Esophagus (tissue), 2 donors: ENCODE results near the gene SRSF2. TPM values are rescaled to one million over a fixed set of nuclear protein-coding genes. Genes with fewer than 3 reads are reported as not detected.
"Not testable (repeated sequence)": the region's sequence is repeated elsewhere in the genome, so short reads cannot be mapped to it uniquely, and the experiment has no call there.

Source experiments
- H3K27ac ChIP-seq, 2 donors: one replicate each; pipeline ENCODE4 v1.5.1; 2013; ENCODE audit warnings: low read depth in 2 of 2, mild to moderate bottlenecking in 2 of 2, inconsistent platforms in 1 of 2, low read length in 1 of 2, moderate library complexity in 1 of 2
- H3K27me3 ChIP-seq, 2 donors: one replicate each; pipeline ENCODE4 v1.6.1; 2013; ENCODE audit warnings: low read length in 2 of 2, control low read depth in 1 of 2, mild to moderate bottlenecking in 1 of 2; ENCODE audit not compliant: insufficient read depth in 2 of 2, control insufficient read depth in 1 of 2
- H3K36me3 ChIP-seq, 2 donors: one replicate each; pipeline ENCODE4 v1.6.1; 2013; ENCODE audit warnings: low read length in 1 of 2; ENCODE audit not compliant: control insufficient read depth in 2 of 2, insufficient read depth in 2 of 2
- H3K4me1 ChIP-seq, 2 donors: one replicate each; pipeline ENCODE4 v1.6.1; 2013; ENCODE audit warnings: low read length in 1 of 2; ENCODE audit not compliant: control insufficient read depth in 2 of 2, insufficient read depth in 2 of 2
- H3K4me3 ChIP-seq, 2 donors: one replicate each; pipeline ENCODE4 v1.5.1; 2013; ENCODE audit warnings: low read length in 2 of 2, mild to moderate bottlenecking in 2 of 2, low read depth in 1 of 2, moderate library complexity in 1 of 2
- H3K9me3 ChIP-seq, 2 donors: one replicate each; pipeline ENCODE4 v1.6.1; 2013; ENCODE audit warnings: mild to moderate bottlenecking in 2 of 2, low read depth in 1 of 2, low read length in 1 of 2, moderate library complexity in 1 of 2; ENCODE audit not compliant: control insufficient read depth in 2 of 2, insufficient read depth in 1 of 2
- WGBS, 2 donors: extraction: QIAGEN DNeasy Blood & Tissue Kit; methylation state at CpG; one replicate each; pipeline ENCODE4 v1.1.7; 2013; 5-methylcytosine and 5-hydroxymethylcytosine counted together
- polyA plus RNA-seq, 2 donors: library from polyadenylated mRNA; stranded (reverse); fragments of 200-250 nt; gene quantifications; one replicate each; pipeline ENCODE4 v1.2.3, GENCODE V29; 2013
- donor health status: healthy with polysubstance abuse.
- donor health status: Bipolar disorder and iron deficiency.

The SRSF2 gene
- polyA plus RNA-seq, 2 donors = 152 to 242 TPM

DNA sequence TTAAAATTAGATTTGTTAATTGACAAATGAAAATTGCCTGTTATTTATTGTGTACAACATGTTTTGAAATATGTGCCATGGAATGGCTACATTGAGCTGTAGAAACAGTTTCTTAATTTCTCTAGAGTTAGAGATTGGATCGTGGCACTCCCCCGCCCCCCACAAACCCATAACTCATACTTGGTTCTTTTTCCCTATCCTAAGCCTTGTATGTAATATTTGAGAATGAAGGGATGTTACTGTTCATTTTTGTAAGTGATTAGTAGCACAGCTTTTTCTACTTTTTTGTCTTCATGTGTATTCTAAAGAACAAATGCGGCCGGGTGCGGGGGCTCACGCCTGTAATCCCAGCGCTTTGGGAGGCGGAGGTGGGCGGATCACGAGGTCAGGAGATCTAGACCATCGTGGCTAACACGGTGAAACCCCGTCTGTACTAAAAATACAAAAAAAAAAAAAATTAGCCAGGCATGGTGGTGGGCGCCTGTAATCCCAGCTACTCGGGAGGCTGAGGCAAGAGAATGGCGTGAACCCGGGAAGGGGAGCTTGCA, 2.5 kb upstream of the SRSF2 start:
- 87 to 90% methylated on average over 17 of the region's 17 CpGs for WGBS, 2 donors
- not testable (repeated sequence) for H3K4me1 ChIP-seq, H3K4me3 ChIP-seq, H3K27me3 ChIP-seq, H3K9me3 ChIP-seq, H3K36me3 ChIP-seq
- H3K27ac ChIP-seq = peak overlapping the region in 1 of 2 donors; percentile 26

DNA sequence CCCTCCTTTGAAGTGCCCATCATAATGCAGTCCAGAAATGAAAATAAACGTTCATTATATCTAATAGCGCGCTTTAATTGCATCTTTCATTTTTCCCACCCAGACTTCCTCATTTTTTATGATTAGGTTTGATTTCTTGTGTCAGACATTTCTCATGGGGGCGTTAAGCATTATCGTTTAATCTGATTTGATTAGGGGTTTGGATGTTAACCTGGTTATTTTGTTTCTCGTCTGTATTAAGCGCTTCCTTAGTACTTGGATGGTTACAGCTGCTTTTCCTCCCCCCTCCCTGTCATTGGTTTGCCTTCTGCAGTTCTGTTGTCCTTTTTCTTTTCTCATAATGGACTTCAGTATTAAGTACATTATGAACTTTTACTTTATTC, 1.3 kb upstream of the SRSF2 start:
- Histone ChIP-seq H3K27me3 (no peaks in the 10 kb centered on the region), H3K4me3 (peak overlapping the region in 1 of 2 donors; percentile 74), H3K27ac (peak overlapping the region; percentile 99 to 100), H3K36me3 (peaks cover 3 to 9% of the 10 kb centered on the region in 2 donors), H3K4me1 (peaks cover 0 to 2% of the 10 kb centered on the region in 2 donors), H3K9me3 (no peaks in the 10 kb centered on the region)
- 3 to 4% methylated on average over 7 of the region's 7 CpGs for WGBS, 2 donors

DNA sequence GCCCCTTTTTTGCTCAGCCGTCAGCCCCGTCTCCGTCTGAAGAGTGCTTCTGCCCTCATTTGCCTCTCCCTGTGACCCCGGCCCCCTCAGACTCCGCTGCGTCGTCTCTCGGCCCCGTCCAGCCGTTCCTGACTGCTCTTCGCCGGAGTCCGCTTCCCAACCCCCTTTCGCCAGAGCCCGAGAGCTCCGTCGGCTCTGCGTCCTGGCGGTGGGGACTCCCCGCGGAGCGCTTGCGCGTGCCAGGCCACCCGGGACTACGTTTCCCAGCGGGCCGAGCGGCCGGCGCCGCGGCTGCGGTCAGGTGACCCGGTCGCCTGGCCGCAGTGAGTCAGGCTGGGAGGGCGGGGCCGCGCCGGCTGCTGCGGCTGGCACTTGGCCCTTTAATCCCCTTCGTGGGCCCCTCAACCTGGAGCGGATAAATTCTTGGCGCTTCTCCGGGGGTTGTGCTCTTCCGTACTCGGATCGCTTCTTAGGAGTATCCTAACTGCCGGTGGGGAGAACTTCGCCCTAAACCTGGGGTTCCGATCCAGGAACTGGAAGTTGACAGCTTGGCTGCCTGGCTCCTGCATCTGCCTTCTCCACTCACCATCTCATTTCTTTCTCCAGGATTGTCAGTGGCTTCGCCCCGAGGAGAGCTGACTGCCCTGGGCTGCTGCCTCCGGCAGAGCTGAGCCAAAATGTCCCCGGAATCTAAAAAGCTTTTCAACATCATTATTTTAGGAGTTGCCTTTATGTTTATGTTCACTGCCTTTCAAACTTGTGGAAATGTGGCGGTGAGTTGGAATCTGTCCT, 741 bp upstream of the SRSF2 start, which contains the start of gene MFSD11:
Gene MFSD11 (plus strand): TSS at position 444 of the 792 bp plus-strand sequence. CDS start 234 bp downstream, at position 678.
- Histone ChIP-seq H3K4me3 (peak within 1 kb of the TSS; percentile 87 to 100), H3K9me3 (no peaks in the 10 kb centered on the region), H3K27ac (peak within 1 kb of the TSS; percentile 100), H3K36me3 (peaks cover 0 to 9% of the 10 kb centered on the region in 2 donors), H3K27me3 (no peaks in the 10 kb centered on the region), H3K4me1 (peaks cover 0 to 2% of the 10 kb centered on the region in 2 donors)
- 0% methylated on average over 55 to 57 of the region's 57 CpGs for WGBS, 2 donors

DNA sequence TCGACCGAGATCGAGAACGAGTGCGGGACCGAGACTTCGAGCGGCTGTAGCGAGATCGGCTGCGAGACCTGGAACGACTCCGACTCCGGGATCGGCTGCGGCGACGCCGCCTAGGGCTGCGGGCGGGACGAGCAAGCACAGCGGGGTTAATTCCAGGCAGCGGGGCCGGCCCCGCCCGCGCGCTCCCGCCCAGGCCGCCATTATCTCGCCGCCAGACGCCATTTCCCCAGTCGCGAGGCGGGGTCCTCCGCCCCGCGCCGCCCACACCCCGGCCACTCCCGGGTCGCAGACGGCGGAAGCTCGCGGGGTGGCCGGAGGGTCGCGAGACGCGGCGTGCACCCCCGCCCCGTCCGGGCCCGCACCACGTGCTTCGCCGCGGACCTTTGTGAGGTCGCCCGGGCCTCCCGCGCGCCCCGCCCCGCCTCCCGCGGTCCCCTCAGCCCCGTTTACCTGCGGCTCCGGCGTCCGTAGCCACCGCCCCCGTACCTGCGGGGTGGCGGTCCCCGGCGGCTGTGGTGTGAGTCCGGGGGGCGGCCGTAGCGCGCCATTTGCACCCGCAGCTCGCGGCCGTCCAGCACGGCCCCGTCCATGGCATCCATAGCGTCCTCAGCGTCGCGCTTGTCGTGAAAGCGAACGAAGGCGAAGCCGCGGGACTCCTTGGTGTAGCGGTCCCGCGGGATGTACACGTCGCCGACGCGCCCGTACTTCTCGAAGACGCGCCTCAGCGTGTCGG, 616 bp downstream of the SRSF2 start:
- H3K27ac ChIP-seq = peak overlapping the region; percentile 100
- peaks cover 0 to 7% of the 10 kb centered on the region in 2 donors for H3K36me3 ChIP-seq
- H3K9me3 ChIP-seq = no peaks in the 10 kb centered on the region
- peaks cover 0 to 2% of the 10 kb centered on the region in 2 donors for H3K4me1 ChIP-seq
- H3K4me3 ChIP-seq = peak overlapping the region; percentile 87 to 100
- H3K27me3 ChIP-seq = no peaks in the 10 kb centered on the region
- WGBS, 2 donors = 0 to 1% methylated on average over 83 to 117 of the region's 117 CpGs

DNA sequence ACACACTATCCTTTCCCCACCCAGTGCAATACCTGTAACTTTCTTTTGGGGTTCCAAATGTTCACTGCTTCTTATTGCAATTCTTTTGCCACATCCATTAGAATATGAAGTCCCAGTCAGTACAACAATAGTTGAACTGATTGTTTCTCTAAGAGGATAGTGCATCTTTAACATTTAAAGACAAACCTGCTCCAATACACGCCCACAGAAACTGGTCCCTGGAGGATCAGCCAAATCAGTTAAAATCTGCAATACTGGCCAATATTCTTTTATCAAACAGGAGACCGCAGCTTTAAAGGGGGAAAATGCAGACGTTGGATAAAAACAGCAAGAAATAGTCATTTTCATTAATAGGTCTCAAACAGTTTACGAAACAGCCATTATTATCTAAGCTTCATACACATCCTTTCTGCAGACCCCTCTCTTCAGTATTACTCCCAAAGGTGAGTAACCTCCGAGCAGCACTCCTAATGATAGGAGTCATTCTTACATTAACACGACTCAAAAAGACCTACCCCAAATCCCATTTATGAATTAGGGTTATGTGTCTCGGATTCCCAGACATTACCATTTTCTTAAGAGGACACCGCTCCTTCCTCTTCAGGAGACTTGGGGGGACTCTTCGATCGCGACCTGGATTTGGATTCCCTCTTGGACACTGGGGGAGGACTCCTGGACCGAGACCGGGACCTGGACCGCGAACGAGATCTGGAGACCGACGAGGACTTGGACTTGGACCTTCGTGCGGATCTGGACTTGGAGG, 1.4 kb downstream of the SRSF2 start:
- no peaks in the 10 kb centered on the region for H3K27me3 ChIP-seq
- 1% methylated on average over 20 of the region's 20 CpGs for WGBS, 2 donors
- peak overlapping the region; percentile 100 for H3K27ac ChIP-seq
- peaks cover 0 to 2% of the 10 kb centered on the region in 2 donors for H3K4me1 ChIP-seq
- peak overlapping the region; percentile 87 to 100 for H3K4me3 ChIP-seq
- H3K9me3 ChIP-seq = no peaks in the 10 kb centered on the region
- peaks cover 0 to 7% of the 10 kb centered on the region in 2 donors for H3K36me3 ChIP-seq

DNA sequence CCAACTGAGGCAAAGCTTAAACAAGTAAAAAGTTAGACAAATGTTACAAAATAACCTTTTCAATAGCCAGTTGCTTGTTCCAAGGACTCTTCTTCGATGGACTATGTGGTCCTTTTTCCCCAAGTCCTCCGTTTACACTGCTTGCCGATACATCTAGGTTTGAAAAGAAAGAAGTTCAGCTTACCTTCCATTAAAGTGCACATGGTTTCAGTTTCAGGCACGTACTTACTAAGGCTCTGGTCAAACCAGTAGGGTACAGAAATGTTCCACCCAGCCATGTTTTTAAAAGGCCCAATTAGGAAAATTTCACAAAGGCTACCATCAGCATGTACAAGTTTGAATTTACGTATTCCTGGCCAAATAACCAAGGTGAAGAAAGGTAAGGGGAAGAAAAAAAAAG, 2.1 kb downstream of the SRSF2 start:
- Histone ChIP-seq H3K4me1 (peaks cover 0 to 2% of the 10 kb centered on the region in 2 donors), H3K36me3 (peaks cover 0 to 7% of the 10 kb centered on the region in 2 donors), H3K27ac (peak overlapping the region; percentile 34 to 57), H3K27me3 (no peaks in the 10 kb centered on the region), H3K9me3 (no peaks in the 10 kb centered on the region), H3K4me3 (peak overlapping the region; percentile 33 to 87)
- WGBS, 2 donors = 7 to 13% methylated on average over 5 of the region's 5 CpGs

DNA sequence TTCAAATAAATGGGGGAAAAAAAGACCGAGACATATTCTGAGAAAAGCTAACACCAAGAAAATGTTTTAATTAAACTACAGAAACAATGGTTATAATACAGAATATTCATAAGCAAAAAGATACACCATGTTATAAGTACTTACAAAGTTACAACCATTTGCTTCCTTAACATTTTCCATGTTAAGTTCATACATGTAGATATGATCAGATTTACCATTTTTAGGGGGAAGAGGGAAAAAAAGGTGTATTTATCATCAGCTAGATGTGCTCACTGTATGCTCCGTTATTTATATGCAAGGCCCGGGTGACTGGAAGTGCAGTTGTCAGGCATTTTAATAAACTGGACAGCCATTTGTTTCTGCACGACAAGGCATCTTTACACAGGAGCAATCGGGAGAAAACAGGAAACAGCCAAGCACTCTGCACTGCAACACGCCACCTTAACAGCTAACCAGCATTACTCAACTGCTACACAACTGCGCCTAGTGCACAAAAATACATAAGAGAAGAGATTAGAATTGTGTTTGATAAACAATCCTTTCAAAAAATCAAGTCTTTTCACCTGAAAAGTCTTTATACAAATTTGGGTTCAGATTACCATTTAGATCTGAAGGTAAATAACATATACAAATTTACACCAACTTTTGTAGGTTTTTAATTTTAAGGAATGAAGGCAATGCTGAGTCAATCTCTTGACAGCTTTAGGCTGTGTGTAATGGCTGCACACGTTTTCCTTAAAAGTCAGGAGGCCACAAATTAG, 2.9 kb downstream of the SRSF2 start:
- H3K4me3 ChIP-seq = peak overlapping the region in 1 of 2 donors; percentile 87
- H3K9me3 ChIP-seq = no peaks in the 10 kb centered on the region
- peaks cover 0 to 7% of the 10 kb centered on the region in 2 donors for H3K36me3 ChIP-seq
- WGBS, 2 donors = 12 to 16% methylated on average over 8 of the region's 8 CpGs
- H3K27me3 ChIP-seq = no peaks in the 10 kb centered on the region
- peaks cover 0 to 2% of the 10 kb centered on the region in 2 donors for H3K4me1 ChIP-seq
- H3K27ac ChIP-seq = peak overlapping the region in 1 of 2 donors; percentile 73

DNA sequence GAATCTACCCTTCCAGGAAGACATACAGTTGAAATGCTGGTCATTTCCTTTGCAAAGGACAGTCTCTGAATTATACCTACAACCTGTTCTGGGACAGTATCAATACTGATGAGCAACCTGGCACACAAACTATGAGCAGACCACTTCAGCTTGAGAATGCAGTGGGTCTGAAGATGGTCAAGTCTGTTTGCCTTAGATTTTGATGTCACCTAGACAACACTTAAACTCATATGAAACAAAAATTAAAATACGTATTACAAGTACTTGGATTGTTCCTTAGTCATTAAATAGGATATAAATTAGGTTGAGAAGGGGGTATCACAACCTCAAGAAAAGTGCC, 3.5 kb downstream of the SRSF2 start:
- Histone ChIP-seq H3K27me3 (no peaks in the 10 kb centered on the region), H3K36me3 (peaks cover 0 to 7% of the 10 kb centered on the region in 2 donors), H3K27ac (no peak overlapping the region), H3K4me1 (peaks cover 0 to 2% of the 10 kb centered on the region in 2 donors), H3K4me3 (peak overlapping the region in 1 of 2 donors; percentile 87), H3K9me3 (no peaks in the 10 kb centered on the region)
- WGBS, 2 donors = 49 to 55% methylated on average over 1 of the region's 1 CpG
